Measurements from ENCODE around the gene FBLN2. TPM values are rescaled to one million over a fixed set of nuclear protein-coding genes. Genes with fewer than 3 reads are reported as not detected.

Gene FBLN2
- total RNA-seq, 1 experiment from 2014 or later: 0.11 TPM

- H3K27me3 ChIP-seq (ENCODE audit: low read length): no peaks in the 10 kb centered on the region
- ATAC-seq (no peak), DNase-seq (no peak)
- no peak for TF ChIP-seq CTCF (conservative IDR thresholded peaks at IDR 0.05; ENCODE audit: low read depth, low read length)
- no peak for TF ChIP-seq EZH2 (IDR thresholded peaks at IDR 0.05; ENCODE audit: low read length, unreplicated experiment)
- TF ChIP-seq EZH2phosphoT487 (IDR thresholded peaks at IDR 0.05; ENCODE audit: borderline replicate concordance, low read length): no peak
- H3K4me2 ChIP-seq (ENCODE audit: low read length): no peak overlapping the region
- ChIA-PET CTCF (no interaction called here), POLR2A (ENCODE audit: unreplicated experiment) (no interaction called here)
- H4K20me1 ChIP-seq (ENCODE audit: low read length): no peaks in the 10 kb centered on the region
- H3K4me1 ChIP-seq (ENCODE audit: insufficient read depth, low read length): no peaks in the 10 kb centered on the region
- no peak overlapping the region for H3K27ac ChIP-seq (ENCODE audit: low read length)
- H2AFZ ChIP-seq (ENCODE audit: low read length): no peak overlapping the region
- no peaks in the 10 kb centered on the region for H3K9me3 ChIP-seq (ENCODE audit: low read length)
- no TSS peak for BruUV-seq (replicated peaks)
- H3K4me3 ChIP-seq (ENCODE audit: low read length): no peak overlapping the region
- no peaks in the 10 kb centered on the region for H3K9me2 ChIP-seq (replicated peaks; ENCODE audit: low read length)
- no peaks in the 10 kb centered on the region for H3K36me3 ChIP-seq (ENCODE audit: low read depth, low read length)
- no peaks in the 10 kb centered on the region for H3F3A ChIP-seq (ENCODE audit: low read length, unreplicated experiment)
- H3K9ac ChIP-seq (ENCODE audit: low read length): no peak overlapping the region
- H3K79me2 ChIP-seq (ENCODE audit: low read length): no peaks in the 10 kb centered on the region
- intact Hi-C loops (cut with micrococcal nuclease): no loop called here
Observed at GRCh38 chr3:13615019-13615528, 66.1 kb downstream of the FBLN2 start.

- H3K9ac ChIP-seq (ENCODE audit: low read length): no peak overlapping the region
- BruUV-seq (replicated peaks): no TSS peak
- no peaks in the 10 kb centered on the region for H4K20me1 ChIP-seq (ENCODE audit: low read length)
- no peaks in the 10 kb centered on the region for H3K9me3 ChIP-seq (ENCODE audit: low read length)
- DNase-seq: no peak
- H3K9me2 ChIP-seq (replicated peaks; ENCODE audit: low read length): no peaks in the 10 kb centered on the region
- ATAC-seq: no peak
- H3K27ac ChIP-seq (ENCODE audit: low read length): no peak overlapping the region
- H3K36me3 ChIP-seq (ENCODE audit: low read depth, low read length): no peaks in the 10 kb centered on the region
- CTCF ChIA-PET: interaction anchor here (0.6 kb wide), 1 partner anchor 21 kb away, joined by 5 read pairs; no protein-coding TSS in a partner anchor
- no peaks in the 10 kb centered on the region for H3K79me2 ChIP-seq (ENCODE audit: low read length)
- H3K27me3 ChIP-seq (ENCODE audit: low read length): no peaks in the 10 kb centered on the region
- H3K4me2 ChIP-seq (ENCODE audit: low read length): no peak overlapping the region
- no peaks in the 10 kb centered on the region for H3K4me1 ChIP-seq (ENCODE audit: insufficient read depth, low read length)
- intact Hi-C loops (cut with micrococcal nuclease): no loop called here
- H2AFZ ChIP-seq (ENCODE audit: low read length): no peak overlapping the region
- H3F3A ChIP-seq (ENCODE audit: low read length, unreplicated experiment): no peaks in the 10 kb centered on the region
- H3K4me3 ChIP-seq (ENCODE audit: low read length): no peak overlapping the region
- no peak for TF ChIP-seq EZH2 (IDR thresholded peaks at IDR 0.05; ENCODE audit: low read length, unreplicated experiment)
- TF ChIP-seq CTCF (conservative IDR thresholded peaks at IDR 0.05; ENCODE audit: low read depth, low read length): no peak
- TF ChIP-seq EZH2phosphoT487 (IDR thresholded peaks at IDR 0.05; ENCODE audit: borderline replicate concordance, low read length): no peak
- POLR2A ChIA-PET (ENCODE audit: unreplicated experiment): interaction anchor here (0.7 kb wide), 1 partner anchor 41 kb away, joined by 4 read pairs; no protein-coding TSS in a partner anchor
Observed at GRCh38 chr3:13616359-13616758, 67.4 kb downstream of the FBLN2 start.

- Histone ChIP-seq H3K4me3 (ENCODE audit: low read length) (no peak overlapping the region), H3K4me1 (ENCODE audit: insufficient read depth, low read length) (no peaks in the 10 kb centered on the region), H4K20me1 (ENCODE audit: low read length) (no peaks in the 10 kb centered on the region), H3K9me3 (ENCODE audit: low read length) (no peaks in the 10 kb centered on the region), H3K27ac (ENCODE audit: low read length) (no peak overlapping the region), H3K27me3 (ENCODE audit: low read length) (no peaks in the 10 kb centered on the region), H3K9me2 (replicated peaks; ENCODE audit: low read length) (no peaks in the 10 kb centered on the region), H3K79me2 (ENCODE audit: low read length) (no peaks in the 10 kb centered on the region), H3K36me3 (ENCODE audit: low read depth, low read length) (no peaks in the 10 kb centered on the region), H3K4me2 (ENCODE audit: low read length) (no peak overlapping the region), H2AFZ (ENCODE audit: low read length) (no peak overlapping the region), H3K9ac (ENCODE audit: low read length) (no peak overlapping the region), H3F3A (ENCODE audit: low read length, unreplicated experiment) (no peaks in the 10 kb centered on the region)
- POLR2A ChIA-PET (ENCODE audit: unreplicated experiment): no interaction called here
- intact Hi-C loops (cut with micrococcal nuclease): no loop called here
- TF ChIP-seq CTCF (conservative IDR thresholded peaks at IDR 0.05; ENCODE audit: low read depth, low read length) (no peak), EZH2 (IDR thresholded peaks at IDR 0.05; ENCODE audit: low read length, unreplicated experiment) (no peak), EZH2phosphoT487 (IDR thresholded peaks at IDR 0.05; ENCODE audit: borderline replicate concordance, low read length) (no peak)
- BruUV-seq (replicated peaks): no TSS peak
- DNase-seq (no peak), ATAC-seq (no peak)
- CTCF ChIA-PET: no interaction called here
Observed at GRCh38 chr3:13617097-13617738, 68.3 kb downstream of the FBLN2 start.

Data from PC-3 (cell line).